ENCODE results near the gene NPHP3.

The NPHP3 gene

GRCh38 chr3:132679911-132680310 lies 42.3 kb downstream of the NPHP3 start:
- Histone ChIP-seq H3K4me3 (ENCODE audit: low read depth, low read length) (no peak overlapping the region), H3K27me3 (no peaks in the 10 kb centered on the region), H3K36me3 (peaks cover 34% of the 10 kb centered on the region), H3K4me1 (no peaks in the 10 kb centered on the region), H3K9me3 (no peaks in the 10 kb centered on the region)
- TF ChIP-seq CTCF (IDR thresholded peaks at IDR 0.05; ENCODE audit: low read depth, low read length), result no peak
- no peak for DNase-seq

GRCh38 chr3:132675408-132675807 lies 46.8 kb downstream of the NPHP3 start:
- Histone ChIP-seq H3K9me3 (no peaks in the 10 kb centered on the region), H3K4me3 (ENCODE audit: low read depth, low read length) (no peak overlapping the region), H3K27me3 (no peaks in the 10 kb centered on the region), H3K4me1 (no peaks in the 10 kb centered on the region), H3K36me3 (peaks cover 59% of the 10 kb centered on the region)
- TF ChIP-seq CTCF (IDR thresholded peaks at IDR 0.05; ENCODE audit: low read depth, low read length), result no peak
- DNase-seq, result no peak

GRCh38 chr3:132669256-132669777 lies 52.9 kb downstream of the NPHP3 start:
- H3K27me3 ChIP-seq, result no peaks in the 10 kb centered on the region
- H3K36me3 ChIP-seq, result peaks cover 44% of the 10 kb centered on the region
- TF ChIP-seq CTCF (IDR thresholded peaks at IDR 0.05; ENCODE audit: low read depth, low read length), result no peak
- DNase-seq, result no peak
- no peaks in the 10 kb centered on the region for H3K9me3 ChIP-seq
- H3K4me3 ChIP-seq (ENCODE audit: low read depth, low read length), result no peak overlapping the region
- no peaks in the 10 kb centered on the region; the same call in 1 of the 2 replicates for H3K4me1 ChIP-seq

- Histone ChIP-seq H3K36me3 (peaks cover 19% of the 10 kb centered on the region), H3K9me3 (no peaks in the 10 kb centered on the region), H3K27me3 (no peaks in the 10 kb centered on the region), H3K4me3 (ENCODE audit: low read depth, low read length) (no peak overlapping the region), H3K4me1 (no peaks in the 10 kb centered on the region; the same call in 1 of the 2 replicates)
- DNase-seq, result no peak
- no peak for TF ChIP-seq CTCF (IDR thresholded peaks at IDR 0.05; ENCODE audit: low read depth, low read length)
Measured at GRCh38 chr3:132665230-132665745, 56.9 kb downstream of the NPHP3 start.

GRCh38 chr3:132662212-132662611 lies 60.0 kb downstream of the NPHP3 start:
- no peak for DNase-seq
- H3K27me3 ChIP-seq, result no peaks in the 10 kb centered on the region
- no peaks in the 10 kb centered on the region for H3K4me1 ChIP-seq
- peak overlapping the region; percentile 97 for H3K4me3 ChIP-seq (ENCODE audit: low read depth, low read length)
- no peaks in the 10 kb centered on the region for H3K9me3 ChIP-seq
- peaks cover 6% of the 10 kb centered on the region for H3K36me3 ChIP-seq
- TF ChIP-seq CTCF (IDR thresholded peaks at IDR 0.05; ENCODE audit: low read depth, low read length), result no peak

GRCh38 chr3:132661101-132661500 lies 61.1 kb downstream of the NPHP3 start:
- no peaks in the 10 kb centered on the region for H3K4me1 ChIP-seq
- no peaks in the 10 kb centered on the region for H3K9me3 ChIP-seq
- TF ChIP-seq CTCF (IDR thresholded peaks at IDR 0.05; ENCODE audit: low read depth, low read length), result no peak
- H3K36me3 ChIP-seq, result no peaks in the 10 kb centered on the region; the same call in 1 of the 2 replicates
- H3K4me3 ChIP-seq (ENCODE audit: low read depth, low read length), result peak overlapping the region; percentile 97
- no peaks in the 10 kb centered on the region for H3K27me3 ChIP-seq
- DNase-seq, result no peak

All from BE2C (cell line).